Measurements from ENCODE around the gene SYT8.

Gene SYT8

GRCh38 chr11:1851468-1852180 lies 16.8 kb downstream of the SYT8 start:
- DNase-seq (ENCODE audit: insufficient read length, low spot score): no peak
- no peak for TF ChIP-seq POLR2A (IDR thresholded peaks at IDR 0.05; ENCODE audit: low read depth, low read length)
- no peak for FAIRE-seq

- DNase-seq (ENCODE audit: insufficient read length, low spot score): no peak
- no peak for FAIRE-seq
- no peak for TF ChIP-seq POLR2A (IDR thresholded peaks at IDR 0.05; ENCODE audit: low read depth, low read length)
Measured at GRCh38 chr11:1852271-1852876, 17.6 kb downstream of the SYT8 start.

- DNase-seq (ENCODE audit: insufficient read length, low spot score): no peak
- no peak for TF ChIP-seq POLR2A (IDR thresholded peaks at IDR 0.05; ENCODE audit: low read depth, low read length)
- no peak for FAIRE-seq
Measured at GRCh38 chr11:1852877-1853276, 18.1 kb downstream of the SYT8 start, which contains the start of gene LSP1. Gene LSP1, plus strand, starts transcription at chr11:1853084. Its CDS starts 61 bp downstream, at chr11:1853145.

- DNase-seq (ENCODE audit: insufficient read length, low spot score): no peak
- FAIRE-seq: no peak
- TF ChIP-seq POLR2A (IDR thresholded peaks at IDR 0.05; ENCODE audit: low read depth, low read length): no peak
Measured at GRCh38 chr11:1853376-1854131, 18.8 kb downstream of the SYT8 start.

- FAIRE-seq: no peak
Measured at GRCh38 chr11:1854132-1854948, 19.6 kb downstream of the SYT8 start.

GRCh38 chr11:1854949-1855885 lies 20.4 kb downstream of the SYT8 start:
- DNase-seq (ENCODE audit: insufficient read length, low spot score) (no peak), FAIRE-seq (no peak)
- TF ChIP-seq POLR2A (IDR thresholded peaks at IDR 0.05; ENCODE audit: low read depth, low read length): no peak

More at GRCh38 chr11:1854132-1854948, 19.6 kb downstream of the SYT8 start:
- DNase-seq (ENCODE audit: insufficient read length, low spot score): no peak
- TF ChIP-seq POLR2A (IDR thresholded peaks at IDR 0.05; ENCODE audit: low read depth, low read length): no peak

- TF ChIP-seq POLR2A (IDR thresholded peaks at IDR 0.05; ENCODE audit: low read depth, low read length): no peak
- no peak for FAIRE-seq
- no peak for DNase-seq (ENCODE audit: insufficient read length, low spot score)
Measured at GRCh38 chr11:1855886-1856265, 21.1 kb downstream of the SYT8 start.

GRCh38 chr11:1856306-1857005 lies 21.7 kb downstream of the SYT8 start:
- DNase-seq (ENCODE audit: insufficient read length, low spot score) (no peak), FAIRE-seq (no peak)
- TF ChIP-seq POLR2A (IDR thresholded peaks at IDR 0.05; ENCODE audit: low read depth, low read length): no peak

GRCh38 chr11:1857064-1857463 lies 22.3 kb downstream of the SYT8 start:
- DNase-seq (ENCODE audit: insufficient read length, low spot score) (no peak), FAIRE-seq (no peak)
- TF ChIP-seq POLR2A (IDR thresholded peaks at IDR 0.05; ENCODE audit: low read depth, low read length): no peak

- no peak for TF ChIP-seq POLR2A (IDR thresholded peaks at IDR 0.05; ENCODE audit: low read depth, low read length)
- FAIRE-seq: no peak
Measured at GRCh38 chr11:1858154-1858553, 23.4 kb downstream of the SYT8 start.

GRCh38 chr11:1858576-1858975 lies 23.8 kb downstream of the SYT8 start:
- TF ChIP-seq POLR2A (IDR thresholded peaks at IDR 0.05; ENCODE audit: low read depth, low read length): no peak
- no peak for DNase-seq (ENCODE audit: insufficient read length, low spot score)
- FAIRE-seq: no peak

More at GRCh38 chr11:1858154-1858553, 23.4 kb downstream of the SYT8 start:
- DNase-seq (ENCODE audit: insufficient read length, low spot score): no peak

- no peak for TF ChIP-seq POLR2A (IDR thresholded peaks at IDR 0.05; ENCODE audit: low read depth, low read length)
- no peak for FAIRE-seq
Measured at GRCh38 chr11:1859004-1859403, 24.2 kb downstream of the SYT8 start.

More at GRCh38 chr11:1859004-1859403, 24.2 kb downstream of the SYT8 start:
- DNase-seq (ENCODE audit: insufficient read length, low spot score): no peak
